A549 (cell line): ENCODE results near the gene CDH4. TPM values are rescaled to one million over a fixed set of nuclear protein-coding genes. Genes with fewer than 3 reads are reported as not detected.

ENCODE experiments used
- ATAC-seq, 2 experiments: fragments of 200-7000 bp in 1 of 2; fragments of >200 bp in 1 of 2; cut with Nextera tagmentation in 1 of 2; cut with Tn5 transposase in 1 of 2; 3 replicates each; pipeline versions ENCODE4 v1.8.0 to v1.9.1; 2018 to 2020; ENCODE audit warnings: mild to moderate bottlenecking in 1 of 2, moderate library complexity in 1 of 2
- CTCF ChIA-PET: fragments of 300-600 bp; sonication (Branson Sonifier 250); formaldehyde crosslinking; extraction: SDS; loops from one replicate; lab custom pipeline; 2021; ENCODE audit warnings: antibody characterized with exemption, inconsistent platforms; lab: Yijun Ruan, JAX
- POLR2A ChIA-PET: fragments of 350-600 bp; formaldehyde crosslinking; extraction: SDS; loops from one replicate; lab custom pipeline; 2021; ENCODE audit warnings: antibody characterized with exemption, inconsistent platforms; lab: Yijun Ruan, JAX
- DNase-seq, 2 experiments: peaks; one replicate each; pipeline versions ENCODE4 v3.0.0 to v3.0.0-alpha.2; 2011 to 2016; ENCODE audit warnings: low read depth in 1 of 2, low spot score in 1 of 2
- FAIRE-seq: peaks from 2 replicates; lab custom pipeline; 2011; peaks lifted over from hg19 to GRCh38; lab: Jason Lieb, UNC
- H3K27ac ChIP-seq, 2 experiments: fragments of >200 bp; sonication (Bioruptor Twin); formaldehyde crosslinking; 3 replicates each; pipeline ENCODE4 v1.5.1; 2016 to 2017
- H3K4me1 ChIP-seq: fragments of >200 bp; sonication (Bioruptor Twin); formaldehyde crosslinking; 3 replicates; pipeline ENCODE4 v1.6.1; 2016
- H3K4me2 ChIP-seq: fragments of >200 bp; sonication (Bioruptor Twin); formaldehyde crosslinking; 3 replicates; pipeline ENCODE4 v1.6.1; 2016
- H3K4me3 ChIP-seq: fragments of >200 bp; sonication (Bioruptor Twin); formaldehyde crosslinking; 3 replicates; pipeline ENCODE4 v1.5.1; 2016
- H3K9me3 ChIP-seq: fragments of >200 bp; sonication (Bioruptor Twin); formaldehyde crosslinking; 3 replicates; pipeline ENCODE4 v1.6.1; 2016
- BHLHE40 ChIP-seq: IDR thresholded peaks from 2 replicates; pipeline ENCODE4 v1.6.1; 2012; ENCODE audit warnings: low read depth, low read length, inconsistent platforms
- CBX8 ChIP-seq: fragments of 200-600 bp; sonication (generic); IDR thresholded peaks from 2 replicates; pipeline ENCODE4 v1.6.1; 2016
- CHD4 ChIP-seq: fragments of 200-600 bp; sonication (generic); IDR thresholded peaks from 2 replicates; pipeline ENCODE4 v1.6.1; 2016; ENCODE audit warnings: antibody characterized with exemption, mild to moderate bottlenecking, borderline replicate concordance
- EP300 ChIP-seq, 2 experiments: fragments of >200 bp; sonication (Bioruptor Twin); formaldehyde crosslinking; IDR thresholded peaks; 2 replicates in 1 of 2; 3 replicates in 1 of 2; pipeline ENCODE4 v1.6.1; 2016 to 2017
- ESRRA ChIP-seq: fragments of 150-350 bp; IDR thresholded peaks from 2 replicates; pipeline ENCODE4 v1.6.1; 2014; ENCODE audit warnings: mild to moderate bottlenecking, low read length, borderline replicate concordance
- FOSL2 ChIP-seq, 2 experiments: fragments of 450-650 bp in 1 of 2; fragments of >200 bp in 1 of 2; sonication (Bioruptor Twin) in 1 of 2; formaldehyde crosslinking; IDR thresholded peaks; 2 replicates each; pipeline versions ENCODE4 v1.5.0 to v1.6.1; 2016 to 2020; ENCODE audit warnings: mild to moderate bottlenecking in 1 of 2, moderate library complexity in 1 of 2
- FOXS1 ChIP-seq: fragments of 250-450 bp; sonication (Bioruptor Pico); IDR thresholded peaks from 2 replicates; pipeline ENCODE4 v1.5.0; 2020; ENCODE audit warnings: mild to moderate bottlenecking, moderate library complexity
- HDAC2 ChIP-seq: fragments of 200-600 bp; sonication (generic); IDR thresholded peaks from 2 replicates; pipeline ENCODE4 v1.6.1; 2016
- HEYL ChIP-seq: fragments of 250-450 bp; sonication (Bioruptor Pico); IDR thresholded peaks from 2 replicates; pipeline ENCODE4 v1.8.0; 2021; ENCODE audit warnings: mild to moderate bottlenecking, moderate library complexity
- HOXA7 ChIP-seq: fragments of 250-450 bp; sonication (Bioruptor Pico); IDR thresholded peaks from 2 replicates; pipeline ENCODE4 v1.5.0; 2020; ENCODE audit warnings: mild to moderate bottlenecking, moderate library complexity
- HOXB13 ChIP-seq: fragments of 250-450 bp; sonication (Bioruptor Pico); IDR thresholded peaks from 2 replicates; pipeline ENCODE4 v1.5.0; 2020; ENCODE audit warnings: low read depth, mild to moderate bottlenecking, moderate library complexity
- JUN ChIP-seq, 2 experiments: fragments of >200 bp; sonication (Bioruptor Twin); formaldehyde crosslinking; IDR thresholded peaks; 2 replicates in 1 of 2; 3 replicates in 1 of 2; pipeline ENCODE4 v1.6.1; 2016 to 2017
- KDM5A ChIP-seq: fragments of 200-600 bp; sonication (generic); IDR thresholded peaks from 2 replicates; pipeline ENCODE4 v1.6.1; 2016; ENCODE audit warnings: antibody characterized with exemption, mild to moderate bottlenecking
- MAFK ChIP-seq: fragments of 450-650 bp; IDR thresholded peaks from 2 replicates; pipeline ENCODE4 v1.6.1; 2014; ENCODE audit not compliant: partially characterized antibody
- MYC ChIP-seq: IDR thresholded peaks from 2 replicates; pipeline ENCODE4 v1.6.1; 2012; ENCODE audit warnings: mild to moderate bottlenecking, inconsistent platforms, low read length, improper control_type of control experiment, borderline replicate concordance
- NFE2L2 ChIP-seq: fragments of 150-350 bp; conservative IDR thresholded peaks from 2 replicates; pipeline ENCODE4 v1.6.1; 2014; ENCODE audit warnings: low read length
- RNF2 ChIP-seq: fragments of 200-600 bp; sonication (generic); IDR thresholded peaks from 2 replicates; pipeline ENCODE4 v1.6.1; 2016; ENCODE audit warnings: low read depth, mild to moderate bottlenecking, antibody characterized with exemption, moderate library complexity, borderline replicate concordance
- TFCP2L1 ChIP-seq: fragments of 250-450 bp; sonication (Bioruptor Pico); IDR thresholded peaks from 2 replicates; pipeline ENCODE4 v1.5.0; 2021; ENCODE audit warnings: mild to moderate bottlenecking
- ZFP36 ChIP-seq: fragments of 450-650 bp; IDR thresholded peaks from 2 replicates; pipeline ENCODE4 v1.6.1; 2014; ENCODE audit warnings: borderline replicate concordance; ENCODE audit not compliant: partially characterized antibody
- ZSCAN20 ChIP-seq: fragments of 250-450 bp; sonication (Bioruptor Pico); IDR thresholded peaks from 2 replicates; pipeline ENCODE4 v1.8.0; 2022; ENCODE audit warnings: mild to moderate bottlenecking, moderate library complexity
- WGBS: methylation state at CpG from one replicate; pipeline ENCODE4 v1.1.6; 2017; ENCODE audit errors: missing lambda C conversion rate; 5-methylcytosine and 5-hydroxymethylcytosine counted together
- polyA plus RNA-seq, 4 experiments: library from polyadenylated mRNA; depleted of rRNA in 3 of 4; stranded (reverse); fragments of >200 nt; fragmentation: RNase III in 1 of 4; extraction: RNeasy Plus Mini Kit Qiagen cat#74134 plus additional on column Dnase treatment in 1 of 4; gene quantifications; 2 replicates in 3 of 4; 3 replicates in 1 of 4; pipeline ENCODE4 v1.2.3, GENCODE V29; 2011 to 2017
- TF ChIP-seq, protein P1 (sequence below): fragments of 250-450 bp; sonication (Bioruptor Pico); IDR thresholded peaks from 2 replicates; pipeline ENCODE4 v1.5.0; 2020; ENCODE audit warnings: low read depth, mild to moderate bottlenecking, moderate library complexity
- TF ChIP-seq, protein P2 (sequence below): IDR thresholded peaks from 2 replicates; pipeline ENCODE4 v1.6.1; 2012; ENCODE audit warnings: low read depth, borderline replicate concordance
- TF ChIP-seq, protein P3 (sequence below): fragments of 450-650 bp; IDR thresholded peaks from 2 replicates; pipeline ENCODE4 v1.6.1; 2014; ENCODE audit warnings: antibody characterized with exemption
- TF ChIP-seq, protein P4 (sequence below): fragments of 250-450 bp; sonication (Bioruptor Pico); IDR thresholded peaks from 2 replicates; pipeline ENCODE4 v1.5.0; 2021; ENCODE audit warnings: mild to moderate bottlenecking, moderate library complexity, borderline replicate concordance
- TF ChIP-seq, protein P5 (sequence below): fragments of >200 bp; sonication (Bioruptor Twin); formaldehyde crosslinking; IDR thresholded peaks from 2 replicates; pipeline ENCODE4 v1.6.1; 2016

The CDH4 gene
- polyA plus RNA-seq, 2 of the 4 experiments (the other 2 are of a cell fraction) = 3.4 to 10.3 TPM

DNA sequence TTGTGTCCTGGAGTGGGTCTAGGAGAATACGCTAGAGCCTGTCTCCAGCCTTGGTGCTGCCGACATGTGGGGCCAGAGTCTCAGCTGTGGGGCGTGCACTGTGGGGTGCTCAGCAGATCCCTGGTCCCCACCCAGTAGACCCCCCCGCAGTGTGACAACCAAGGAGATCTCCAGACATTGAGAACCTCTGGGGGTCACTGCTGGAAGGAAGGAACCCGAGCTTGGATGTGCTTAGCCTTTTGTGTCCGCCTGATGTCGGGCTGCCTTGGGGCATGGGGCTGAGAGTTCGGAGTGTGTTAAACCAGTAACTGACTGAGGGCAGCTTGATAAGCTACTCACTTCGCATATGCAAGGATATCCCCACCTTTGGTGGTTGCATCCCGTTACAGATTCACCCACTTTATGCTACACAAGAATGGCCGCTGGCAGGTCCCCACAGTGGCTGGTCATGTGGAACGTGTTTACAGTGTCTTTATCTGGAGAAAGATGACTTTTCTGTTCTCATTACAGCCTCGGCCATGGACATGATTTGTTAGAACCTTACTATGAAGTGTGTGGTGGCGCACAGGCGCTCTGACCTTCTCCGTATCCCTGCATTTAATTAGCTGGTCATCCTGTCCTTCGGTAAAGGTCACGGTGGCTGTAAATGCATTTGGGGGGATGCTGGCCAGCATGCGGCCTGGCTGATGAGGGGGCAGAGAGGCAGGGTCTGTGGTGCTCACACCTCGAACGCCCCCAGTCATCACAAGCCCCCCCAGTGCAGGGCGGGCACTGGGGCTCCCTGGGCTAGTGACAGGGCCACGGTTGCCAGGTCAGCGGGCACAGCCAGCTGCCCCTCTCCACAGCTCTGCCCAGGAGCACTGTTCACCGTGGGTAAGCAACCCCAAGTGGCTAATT lies 446.8 kb downstream of the CDH4 start:
- ATAC-seq (no peak), DNase-seq (no peak), FAIRE-seq (no peak)
- ChIA-PET POLR2A (no interaction called here), CTCF (no interaction called here)
- H3K4me2 ChIP-seq = no peak overlapping the region
- H3K27ac ChIP-seq = no peak overlapping the region
- 77% methylated on average over 24 of the region's 25 CpGs for WGBS
- no peaks in the 10 kb centered on the region for H3K4me1 ChIP-seq
- no peaks in the 10 kb centered on the region for H3K9me3 ChIP-seq
- H3K4me3 ChIP-seq = no peak overlapping the region
- no peak for TF ChIP-seq HDAC2
- no peak for TF ChIP-seq CBX8
- no peak for TF ChIP-seq HOXA7 (CRISPR knock-in tag)
- TF ChIP-seq, protein P1, sequence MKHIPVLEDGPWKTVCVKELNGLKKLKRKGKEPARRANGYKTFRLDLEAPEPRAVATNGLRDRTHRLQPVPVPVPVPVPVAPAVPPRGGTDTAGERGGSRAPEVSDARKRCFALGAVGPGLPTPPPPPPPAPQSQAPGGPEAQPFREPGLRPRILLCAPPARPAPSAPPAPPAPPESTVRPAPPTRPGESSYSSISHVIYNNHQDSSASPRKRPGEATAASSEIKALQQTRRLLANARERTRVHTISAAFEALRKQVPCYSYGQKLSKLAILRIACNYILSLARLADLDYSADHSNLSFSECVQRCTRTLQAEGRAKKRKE (CRISPR knock-in tag) = no peak
- no peak for TF ChIP-seq ZSCAN20 (CRISPR knock-in tag)
- no peak for TF ChIP-seq ESRRA
- TF ChIP-seq HEYL (CRISPR knock-in tag) = no peak

DNA sequence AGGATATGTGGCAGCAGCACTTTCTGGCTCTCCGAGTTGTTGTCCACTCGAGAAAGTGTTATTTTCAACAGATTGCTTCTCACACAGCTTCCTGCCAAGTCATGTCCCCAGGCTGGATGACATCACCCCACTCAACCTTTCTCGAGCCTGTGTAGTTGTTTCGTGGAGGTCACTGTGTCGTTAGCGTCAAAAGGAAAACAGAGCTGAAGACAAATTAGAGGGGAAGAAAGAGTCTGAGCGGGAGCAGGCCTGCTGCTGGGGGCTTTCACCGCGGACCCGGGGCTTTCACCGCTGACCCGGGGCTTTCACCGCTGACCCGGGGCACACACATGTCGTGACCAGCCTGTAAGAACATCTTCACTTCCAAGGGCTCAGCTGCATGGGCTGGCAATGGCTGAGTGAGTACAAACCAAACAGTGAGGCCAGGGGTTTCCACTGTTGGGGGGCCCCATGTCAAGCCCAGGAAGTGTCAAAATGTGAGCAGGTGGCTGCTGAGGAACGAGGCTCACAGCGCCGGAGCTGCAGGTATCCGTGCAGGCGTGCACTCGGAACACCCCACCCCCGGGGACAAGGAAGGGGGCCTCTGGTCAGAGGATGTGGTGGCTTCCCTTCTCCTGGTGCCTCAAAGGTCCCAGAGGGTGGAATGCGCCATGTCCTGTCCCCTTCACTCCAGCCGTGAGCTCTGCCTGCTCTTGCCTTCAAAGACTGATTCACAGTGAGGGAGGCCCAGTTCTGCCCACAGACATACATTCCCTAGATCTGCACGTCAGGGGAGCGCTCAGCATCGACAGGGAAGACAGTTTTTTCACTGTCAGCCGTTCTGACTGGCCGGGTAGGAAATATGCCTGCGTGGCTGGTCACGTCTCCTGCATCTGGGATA lies 447.7 kb downstream of the CDH4 start:
- no peak for FAIRE-seq
- DNase-seq = no peak
- Histone ChIP-seq H3K27ac (no peak overlapping the region), H3K4me2 (no peak overlapping the region), H3K4me3 (no peak overlapping the region), H3K4me1 (no peaks in the 10 kb centered on the region), H3K9me3 (no peaks in the 10 kb centered on the region)
- ChIA-PET POLR2A (no interaction called here), CTCF (no interaction called here)
- TF ChIP-seq JUN (IDR thresholded peaks at IDR 0.05) (no peak), MAFK (no peak), HOXB13 (CRISPR knock-in tag) (no peak), FOSL2 (IDR thresholded peaks at IDR 0.05) (no peak), FOSL2 (CRISPR knock-in tag; IDR thresholded peaks at IDR 0.05) (no peak), MYC (no peak), ZFP36 (no peak)
- TF ChIP-seq, protein P2, sequence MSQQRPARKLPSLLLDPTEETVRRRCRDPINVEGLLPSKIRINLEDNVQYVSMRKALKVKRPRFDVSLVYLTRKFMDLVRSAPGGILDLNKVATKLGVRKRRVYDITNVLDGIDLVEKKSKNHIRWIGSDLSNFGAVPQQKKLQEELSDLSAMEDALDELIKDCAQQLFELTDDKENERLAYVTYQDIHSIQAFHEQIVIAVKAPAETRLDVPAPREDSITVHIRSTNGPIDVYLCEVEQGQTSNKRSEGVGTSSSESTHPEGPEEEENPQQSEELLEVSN = no peak
- TF ChIP-seq, protein P3, sequence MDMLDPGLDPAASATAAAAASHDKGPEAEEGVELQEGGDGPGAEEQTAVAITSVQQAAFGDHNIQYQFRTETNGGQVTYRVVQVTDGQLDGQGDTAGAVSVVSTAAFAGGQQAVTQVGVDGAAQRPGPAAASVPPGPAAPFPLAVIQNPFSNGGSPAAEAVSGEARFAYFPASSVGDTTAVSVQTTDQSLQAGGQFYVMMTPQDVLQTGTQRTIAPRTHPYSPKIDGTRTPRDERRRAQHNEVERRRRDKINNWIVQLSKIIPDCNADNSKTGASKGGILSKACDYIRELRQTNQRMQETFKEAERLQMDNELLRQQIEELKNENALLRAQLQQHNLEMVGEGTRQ = no peak
- WGBS = 81% methylated on average over 28 of the region's 31 CpGs
- no peak for ATAC-seq

DNA sequence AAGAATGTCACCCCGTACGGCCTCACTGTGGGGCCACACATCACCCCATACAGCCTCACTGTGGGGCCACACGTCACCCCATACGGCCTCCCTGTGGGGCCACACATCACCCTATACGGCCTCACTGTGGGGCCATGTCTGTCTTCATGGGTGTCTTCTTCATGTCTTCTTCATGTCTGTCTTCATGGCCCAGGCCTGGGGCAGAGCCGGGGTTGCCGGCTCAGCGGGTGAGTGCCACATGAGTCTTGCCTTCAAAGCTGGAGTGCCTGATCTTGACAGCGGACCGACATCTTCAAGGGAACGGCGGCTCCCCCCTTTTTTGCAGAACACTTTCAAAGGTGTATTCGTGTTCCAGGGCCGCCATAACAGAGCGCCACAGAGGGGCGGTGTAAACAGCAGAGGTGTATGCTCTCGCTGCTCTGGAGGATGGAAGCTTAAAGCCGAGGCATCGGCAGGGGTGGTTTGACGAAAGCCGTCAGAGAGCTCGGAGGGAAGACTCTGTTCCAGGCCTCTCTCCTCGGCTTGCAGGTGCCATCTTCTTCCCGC lies 448.6 kb downstream of the CDH4 start:
- POLR2A ChIA-PET = no interaction called here
- no peak for ATAC-seq
- no peak for FAIRE-seq
- H3K27ac ChIP-seq = no peak overlapping the region
- no peaks in the 10 kb centered on the region for H3K9me3 ChIP-seq
- 90% methylated on average over 24 of the region's 24 CpGs for WGBS
- H3K4me1 ChIP-seq = no peaks in the 10 kb centered on the region
- H3K4me3 ChIP-seq = no peak overlapping the region
- CTCF ChIA-PET = no interaction called here
- no peak for DNase-seq
- no peak overlapping the region for H3K4me2 ChIP-seq
- no peak for TF ChIP-seq NFE2L2
- TF ChIP-seq ESRRA = no peak
- TF ChIP-seq CHD4 = no peak
- TF ChIP-seq JUN (IDR thresholded peaks at IDR 0.05) = no peak
- TF ChIP-seq RNF2 = no peak
- TF ChIP-seq EP300 (IDR thresholded peaks at IDR 0.05) = no peak
- no peak for TF ChIP-seq BHLHE40
- TF ChIP-seq, protein P2 = no peak
- TF ChIP-seq FOSL2 (IDR thresholded peaks at IDR 0.05) = no peak
- no peak for TF ChIP-seq FOSL2 (CRISPR knock-in tag; IDR thresholded peaks at IDR 0.05)
- TF ChIP-seq, protein P4, sequence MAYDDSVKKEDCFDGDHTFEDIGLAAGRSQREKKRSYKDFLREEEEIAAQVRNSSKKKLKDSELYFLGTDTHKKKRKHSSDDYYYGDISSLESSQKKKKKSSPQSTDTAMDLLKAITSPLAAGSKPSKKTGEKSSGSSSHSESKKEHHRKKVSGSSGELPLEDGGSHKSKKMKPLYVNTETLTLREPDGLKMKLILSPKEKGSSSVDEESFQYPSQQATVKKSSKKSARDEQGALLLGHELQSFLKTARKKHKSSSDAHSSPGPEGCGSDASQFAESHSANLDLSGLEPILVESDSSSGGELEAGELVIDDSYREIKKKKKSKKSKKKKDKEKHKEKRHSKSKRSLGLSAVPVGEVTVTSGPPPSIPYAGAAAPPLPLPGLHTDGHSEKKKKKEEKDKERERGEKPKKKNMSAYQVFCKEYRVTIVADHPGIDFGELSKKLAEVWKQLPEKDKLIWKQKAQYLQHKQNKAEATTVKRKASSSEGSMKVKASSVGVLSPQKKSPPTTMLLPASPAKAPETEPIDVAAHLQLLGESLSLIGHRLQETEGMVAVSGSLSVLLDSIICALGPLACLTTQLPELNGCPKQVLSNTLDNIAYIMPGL (CRISPR knock-in tag) = no peak
- TF ChIP-seq FOXS1 = no peak
- TF ChIP-seq TFCP2L1 = no peak
- TF ChIP-seq, protein P5, sequence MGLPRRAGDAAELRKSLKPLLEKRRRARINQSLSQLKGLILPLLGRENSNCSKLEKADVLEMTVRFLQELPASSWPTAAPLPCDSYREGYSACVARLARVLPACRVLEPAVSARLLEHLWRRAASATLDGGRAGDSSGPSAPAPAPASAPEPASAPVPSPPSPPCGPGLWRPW = no peak
- no peak for TF ChIP-seq KDM5A
